HepG2 (cell line): ENCODE results near the gene CCDC183. TPM values are rescaled to one million over a fixed set of nuclear protein-coding genes. Genes with fewer than 3 reads are reported as not detected.
A peak's percentile ranks its signal among the peaks of the same experiment; 100 is the strongest.

Experiments used
- HIVEP1 ChIP-seq: sonication (generic); formaldehyde crosslinking; IDR thresholded peaks from 2 replicates; pipeline ENCODE4 v1.4.0; 2020; ENCODE audit warnings: mild to moderate bottlenecking, missing genetic modification reagents
- HMG20A ChIP-seq: IDR thresholded peaks from 2 replicates; pipeline ENCODE4 v1.6.1; 2016; ENCODE audit warnings: borderline replicate concordance
- IRF1 ChIP-seq: sonication (generic); formaldehyde crosslinking; IDR thresholded peaks from 2 replicates; pipeline ENCODE4 v1.4.0; 2020; ENCODE audit warnings: low read depth, mild to moderate bottlenecking, missing genetic modification reagents
- MED1 ChIP-seq: sonication (generic); formaldehyde crosslinking; IDR thresholded peaks from 2 replicates; pipeline ENCODE4 v1.4.0; 2020; ENCODE audit warnings: missing genetic modification reagents
- MIXL1 ChIP-seq: IDR thresholded peaks from 2 replicates; pipeline ENCODE4 v1.6.1; 2016
- NCOR1 ChIP-seq: fragments of 200-600 bp; sonication (generic); IDR thresholded peaks from 2 replicates; pipeline ENCODE4 v1.7.0; 2017; ENCODE audit warnings: antibody characterized with exemption, low read length, borderline replicate concordance
- PCBP1 ChIP-seq: fragments of 200-400 bp; formaldehyde crosslinking; IDR thresholded peaks from 2 replicates; pipeline ENCODE4 v1.6.1; 2017; ENCODE audit warnings: mild to moderate bottlenecking, low read depth, low read length, borderline replicate concordance
- PREB ChIP-seq: sonication (generic); formaldehyde crosslinking; IDR thresholded peaks from 2 replicates; pipeline ENCODE4 v1.4.0; 2020; ENCODE audit warnings: missing genetic modification reagents
- SIX4 ChIP-seq: sonication (generic); formaldehyde crosslinking; IDR thresholded peaks from 2 replicates; pipeline ENCODE4 v1.4.0; 2020; ENCODE audit warnings: missing genetic modification reagents
- SNAI1 ChIP-seq: sonication (generic); formaldehyde crosslinking; IDR thresholded peaks from 2 replicates; pipeline ENCODE4 v1.5.0; 2020; ENCODE audit warnings: mild to moderate bottlenecking, missing genetic modification reagents, borderline replicate concordance
- SNAPC4 ChIP-seq: sonication (generic); formaldehyde crosslinking; IDR thresholded peaks from 2 replicates; pipeline ENCODE4 v1.4.0; 2020; ENCODE audit warnings: mild to moderate bottlenecking, missing genetic modification reagents
- ZNF20 ChIP-seq: sonication (generic); formaldehyde crosslinking; IDR thresholded peaks from 2 replicates; pipeline ENCODE4 v1.4.0; 2020; ENCODE audit warnings: mild to moderate bottlenecking, moderate library complexity, missing genetic modification reagents
- ZNF225 ChIP-seq: sonication (generic); formaldehyde crosslinking; IDR thresholded peaks from 2 replicates; pipeline ENCODE4 v1.4.0; 2020; ENCODE audit warnings: mild to moderate bottlenecking, missing genetic modification reagents
- ZNF274 ChIP-seq: sonication (generic); formaldehyde crosslinking; IDR thresholded peaks from 2 replicates; pipeline ENCODE4 v1.5.1; 2020; ENCODE audit warnings: mild to moderate bottlenecking, missing genetic modification reagents
- ZNF275 ChIP-seq: sonication (generic); formaldehyde crosslinking; IDR thresholded peaks from 2 replicates; pipeline ENCODE4 v1.8.0; 2022; ENCODE audit warnings: missing genetic modification reagents, mild to moderate bottlenecking, inconsistent platforms, borderline replicate concordance
- ZNF598 ChIP-seq: sonication (generic); formaldehyde crosslinking; IDR thresholded peaks from 2 replicates; pipeline ENCODE4 v1.5.1; 2020; ENCODE audit warnings: mild to moderate bottlenecking, missing genetic modification reagents, borderline replicate concordance
- ZNF678 ChIP-seq: sonication (generic); formaldehyde crosslinking; IDR thresholded peaks from 2 replicates; pipeline ENCODE4 v1.4.0; 2020; ENCODE audit warnings: mild to moderate bottlenecking, missing genetic modification reagents
- ZNF800 ChIP-seq: sonication (generic); formaldehyde crosslinking; IDR thresholded peaks from 2 replicates; pipeline ENCODE4 v1.4.0; 2020; ENCODE audit warnings: missing genetic modification reagents
- ZNF839 ChIP-seq: sonication (generic); formaldehyde crosslinking; IDR thresholded peaks from 2 replicates; pipeline ENCODE4 v1.4.0; 2020; ENCODE audit warnings: missing genetic modification reagents, mild to moderate bottlenecking, borderline replicate concordance
- polyA plus RNA-seq, 8 experiments: library from polyadenylated mRNA; depleted of rRNA in 3 of 8; stranded (reverse) in 7 of 8; unstranded in 1 of 8; fragments of >200 nt; fragmentation: Illumina TruSeq in 4 of 8; extraction: Trizol in 4 of 8; gene quantifications; 2 replicates each; pipeline versions ENCODE4 v1.2.1 to v1.2.3, GENCODE V29; 2011 to 2016; ENCODE audit warnings: low read depth in 4 of 8, missing spikeins in 1 of 8, mixed read lengths in 1 of 8; ENCODE audit not compliant: insufficient read depth in 1 of 8
- total RNA-seq, 5 experiments: library from RNA; depleted of rRNA; stranded (reverse); fragments of >200 nt; fragmentation: Illumina TruSeq; extraction: Trizol; gene quantifications; 2 replicates each; pipeline ENCODE4 v1.2.3, GENCODE V29; 2016; ENCODE audit warnings: low read depth in 1 of 5

CCDC183 gene
- total and polyA plus RNA-seq, 2 of the 13 experiments (the other 11 are each of a cell fraction or from before 2014, with no cell fraction given), result 5.0 to 66.4 TPM

- TF ChIP-seq SNAPC4, result no peak
- no peak for TF ChIP-seq ZNF598 (CRISPR knock-in tag)
- no peak for TF ChIP-seq SIX4 (CRISPR knock-in tag)
- TF ChIP-seq ZNF678 (CRISPR knock-in tag), result peak; percentile 34; the same call in 1 of the 2 replicates
- TF ChIP-seq HIVEP1 (CRISPR knock-in tag), result peak; percentile 58; the same call in 1 of the 2 replicates
- no peak for TF ChIP-seq MIXL1
- TF ChIP-seq ZNF20 (CRISPR knock-in tag), result no peak
- TF ChIP-seq HMG20A, result no peak
- 0 out of 2 replicates have a peak, but pooled peaks have one; percentile 13 for TF ChIP-seq ZNF274 (CRISPR knock-in tag)
- no peak for TF ChIP-seq ZNF800
- TF ChIP-seq ZNF839 (CRISPR knock-in tag), result peak; percentile 60; the same call in 1 of the 2 replicates
- TF ChIP-seq SNAI1, result no peak
- 0 out of 2 replicates have a peak, but pooled peaks have one; percentile 44 for TF ChIP-seq IRF1 (CRISPR knock-in tag)
- TF ChIP-seq ZNF275 (CRISPR knock-in tag), result no peak
- no peak for TF ChIP-seq NCOR1
- TF ChIP-seq ZNF225 (CRISPR knock-in tag), result 0 out of 2 replicates have a peak, but pooled peaks have one; percentile 7
- TF ChIP-seq PCBP1, result peak; percentile 89; the same call in 1 of the 2 replicates
- no peak for TF ChIP-seq PREB (CRISPR knock-in tag)
- TF ChIP-seq MED1 (CRISPR knock-in tag), result no peak; the same call in 1 of the 2 replicates
These were observed 4.4 kb upstream of the CCDC183 start (continued) for GRCh38 chr9:136791516-136792276.
